ENCODE measurements around the gene SAMSN1. TPM values are rescaled to one million over a fixed set of nuclear protein-coding genes. Genes with fewer than 3 reads are reported as not detected.
A peak's percentile ranks its signal among the peaks of the same experiment; 100 is the strongest.

Gene SAMSN1
- total RNA-seq, 4 donors from 2014 or later: 1.1 to 6.1 (median 3.9) TPM

DNA sequence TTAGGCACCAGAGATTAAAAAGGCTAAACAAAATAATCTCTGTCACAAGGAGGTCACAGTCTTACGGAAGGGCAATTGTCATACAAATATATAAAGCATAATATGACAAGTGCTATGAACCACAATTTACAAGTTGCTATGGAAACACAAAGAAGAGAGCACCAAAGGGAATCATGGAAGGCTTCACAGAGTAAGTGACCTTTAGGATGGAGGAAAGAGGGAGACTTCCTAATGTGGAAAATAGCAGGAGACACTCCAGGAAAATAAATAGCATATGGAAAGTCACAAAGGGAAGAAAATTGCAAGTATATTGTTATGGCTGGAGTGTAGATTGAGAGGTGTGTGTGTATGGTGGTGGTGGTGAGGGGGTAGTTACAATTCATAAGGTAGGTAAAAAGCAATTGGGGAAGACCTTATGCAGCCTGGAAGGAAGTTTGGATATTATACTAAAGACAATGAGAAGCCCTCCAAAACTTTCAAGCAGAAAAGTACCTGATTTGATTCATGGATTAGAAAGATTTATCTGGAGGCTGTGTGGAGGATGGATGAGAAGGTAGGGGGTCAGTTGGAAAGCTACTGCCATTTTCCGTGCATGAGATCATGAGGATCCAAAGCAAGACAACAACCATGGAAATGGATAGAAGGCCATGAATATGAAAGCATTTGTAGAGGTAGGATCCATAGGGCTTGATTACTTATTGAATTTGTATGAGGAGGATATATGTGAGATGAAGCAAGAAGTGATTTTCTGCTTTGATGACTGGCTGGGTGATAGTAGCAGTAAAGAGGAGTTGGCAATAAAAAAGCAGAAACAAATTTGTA is 61.7 kb downstream of the SAMSN1 start:
- no peaks in the 10 kb centered on the region for H3K9me3 ChIP-seq
- H3K4me3 ChIP-seq: no peak overlapping the region
- intact Hi-C loops (cut with DNase I): no loop called here
- H3K27ac ChIP-seq: no peak overlapping the region
- DNase-seq: no peak
- no peaks in the 10 kb centered on the region for H3K27me3 ChIP-seq
- no peak for TF ChIP-seq POLR2A (IDR thresholded peaks at IDR 0.05)
- TF ChIP-seq, protein P1, sequence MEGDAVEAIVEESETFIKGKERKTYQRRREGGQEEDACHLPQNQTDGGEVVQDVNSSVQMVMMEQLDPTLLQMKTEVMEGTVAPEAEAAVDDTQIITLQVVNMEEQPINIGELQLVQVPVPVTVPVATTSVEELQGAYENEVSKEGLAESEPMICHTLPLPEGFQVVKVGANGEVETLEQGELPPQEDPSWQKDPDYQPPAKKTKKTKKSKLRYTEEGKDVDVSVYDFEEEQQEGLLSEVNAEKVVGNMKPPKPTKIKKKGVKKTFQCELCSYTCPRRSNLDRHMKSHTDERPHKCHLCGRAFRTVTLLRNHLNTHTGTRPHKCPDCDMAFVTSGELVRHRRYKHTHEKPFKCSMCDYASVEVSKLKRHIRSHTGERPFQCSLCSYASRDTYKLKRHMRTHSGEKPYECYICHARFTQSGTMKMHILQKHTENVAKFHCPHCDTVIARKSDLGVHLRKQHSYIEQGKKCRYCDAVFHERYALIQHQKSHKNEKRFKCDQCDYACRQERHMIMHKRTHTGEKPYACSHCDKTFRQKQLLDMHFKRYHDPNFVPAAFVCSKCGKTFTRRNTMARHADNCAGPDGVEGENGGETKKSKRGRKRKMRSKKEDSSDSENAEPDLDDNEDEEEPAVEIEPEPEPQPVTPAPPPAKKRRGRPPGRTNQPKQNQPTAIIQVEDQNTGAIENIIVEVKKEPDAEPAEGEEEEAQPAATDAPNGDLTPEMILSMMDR (IDR thresholded peaks at IDR 0.05): no peak
- 70 to 93% methylated on average over 2 of the region's 2 CpGs for WGBS, 2 donors
- H3K4me1 ChIP-seq: peaks cover 0 to 10% (median 0%) of the 10 kb centered on the region in 3 donors
- no peaks in the 10 kb centered on the region for H3K36me3 ChIP-seq

DNA sequence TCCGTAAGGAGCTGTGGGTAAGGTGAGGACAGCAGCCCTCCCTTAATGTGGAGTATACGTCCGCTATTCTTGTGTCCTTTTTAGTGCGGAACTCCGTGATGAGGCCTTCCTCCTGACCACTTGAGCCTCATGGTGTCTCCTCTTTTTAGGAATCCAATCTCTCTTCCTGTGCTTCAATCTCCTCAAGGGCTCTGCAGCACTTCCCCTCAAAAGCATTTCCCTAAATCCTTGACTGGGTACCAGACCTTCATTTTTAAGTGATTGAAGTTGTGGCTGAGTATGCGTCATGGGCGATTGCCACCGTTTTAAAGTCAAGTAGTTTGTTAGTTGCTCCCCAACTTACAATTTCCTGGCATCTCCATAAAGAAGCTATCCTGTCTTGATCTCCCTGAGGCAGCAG is 62.8 kb downstream of the SAMSN1 start:
- H3K9me3 ChIP-seq: no peaks in the 10 kb centered on the region
- H3K27ac ChIP-seq: no peak overlapping the region
- no peaks in the 10 kb centered on the region for H3K36me3 ChIP-seq
- no peaks in the 10 kb centered on the region for H3K27me3 ChIP-seq
- H3K4me1 ChIP-seq: peaks cover 0 to 10% (median 0%) of the 10 kb centered on the region in 3 donors
- intact Hi-C loops (cut with DNase I): no loop called here
- no peak for DNase-seq
- no peak overlapping the region for H3K4me3 ChIP-seq
- WGBS, 2 donors: 93% methylated on average over 8 of the region's 8 CpGs
- TF ChIP-seq POLR2A (IDR thresholded peaks at IDR 0.05): no peak
- TF ChIP-seq, protein P1 (IDR thresholded peaks at IDR 0.05): no peak

DNA sequence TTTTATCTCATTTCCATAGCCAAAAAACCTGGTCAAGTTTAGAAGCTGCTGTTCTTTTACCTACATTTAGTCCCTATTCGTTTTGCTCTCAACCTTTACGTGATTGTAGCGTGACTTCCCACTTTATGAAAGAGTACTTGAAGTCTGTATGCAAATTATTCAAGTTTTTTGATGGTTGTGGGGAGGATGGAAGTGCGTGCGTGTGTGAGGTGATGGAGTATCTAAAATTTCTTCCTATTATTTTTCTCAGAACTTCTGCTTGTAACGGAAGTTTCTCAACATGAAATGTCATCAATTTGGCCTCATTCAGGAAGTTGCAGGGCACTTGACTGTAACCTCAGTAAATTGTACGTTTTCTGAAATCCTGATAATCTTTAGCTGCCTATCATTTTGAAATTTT is 64.0 kb downstream of the SAMSN1 start:
- intact Hi-C loops (cut with DNase I): no loop called here
- 42 to 54% methylated on average over 7 of the region's 7 CpGs for WGBS, 2 donors
- DNase-seq: no peak
- TF ChIP-seq, protein P1 (IDR thresholded peaks at IDR 0.05): no peak
- no peak for TF ChIP-seq POLR2A (IDR thresholded peaks at IDR 0.05)
- Histone ChIP-seq H3K27me3 (no peaks in the 10 kb centered on the region), H3K9me3 (no peaks in the 10 kb centered on the region), H3K27ac (peak overlapping the region in 2 of 4 donors; percentile 5 to 40), H3K4me3 (no peak overlapping the region), H3K4me1 (peaks cover 0 to 10% (median 0%) of the 10 kb centered on the region in 3 donors), H3K36me3 (no peaks in the 10 kb centered on the region)

DNA sequence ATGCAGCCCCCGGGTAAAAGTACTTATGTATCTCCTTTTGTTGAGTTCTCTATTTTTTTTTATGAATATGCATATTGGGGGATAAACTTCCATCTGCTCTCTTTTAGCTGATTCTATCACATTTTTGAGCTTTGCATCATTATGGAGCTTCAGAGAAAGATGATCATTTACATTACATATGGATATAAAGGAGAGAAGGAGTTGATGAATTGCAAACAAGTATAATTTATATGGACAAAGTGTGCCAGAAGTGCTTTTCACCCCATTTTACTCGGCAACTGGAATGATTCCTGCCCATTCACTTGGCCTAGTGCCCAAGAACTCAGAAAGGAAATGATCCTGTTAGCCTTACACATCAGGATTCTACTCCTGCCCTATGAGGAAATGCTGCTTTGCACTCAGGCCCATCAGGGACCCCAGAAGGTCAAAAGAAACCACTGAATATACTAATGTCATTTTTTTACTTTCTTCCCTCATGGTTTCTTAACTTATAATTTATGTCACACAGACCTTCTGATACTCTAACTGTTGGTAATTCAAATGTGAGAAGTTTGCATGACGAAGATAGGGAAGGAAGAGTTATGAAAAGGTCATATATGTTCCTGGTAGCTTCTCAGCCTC is 65.6 kb downstream of the SAMSN1 start:
- TF ChIP-seq, protein P1 (IDR thresholded peaks at IDR 0.05): no peak
- TF ChIP-seq POLR2A (IDR thresholded peaks at IDR 0.05): no peak
- intact Hi-C loops (cut with DNase I): no loop called here
- Histone ChIP-seq H3K4me3 (no peak overlapping the region), H3K9me3 (no peaks in the 10 kb centered on the region), H3K27ac (no peak overlapping the region), H3K36me3 (no peaks in the 10 kb centered on the region), H3K27me3 (no peaks in the 10 kb centered on the region), H3K4me1 (peaks cover 0 to 10% (median 0%) of the 10 kb centered on the region in 3 donors)
- WGBS, 2 donors: 35 to 39% methylated on average over 3 of the region's 3 CpGs
- DNase-seq: no peak

DNA sequence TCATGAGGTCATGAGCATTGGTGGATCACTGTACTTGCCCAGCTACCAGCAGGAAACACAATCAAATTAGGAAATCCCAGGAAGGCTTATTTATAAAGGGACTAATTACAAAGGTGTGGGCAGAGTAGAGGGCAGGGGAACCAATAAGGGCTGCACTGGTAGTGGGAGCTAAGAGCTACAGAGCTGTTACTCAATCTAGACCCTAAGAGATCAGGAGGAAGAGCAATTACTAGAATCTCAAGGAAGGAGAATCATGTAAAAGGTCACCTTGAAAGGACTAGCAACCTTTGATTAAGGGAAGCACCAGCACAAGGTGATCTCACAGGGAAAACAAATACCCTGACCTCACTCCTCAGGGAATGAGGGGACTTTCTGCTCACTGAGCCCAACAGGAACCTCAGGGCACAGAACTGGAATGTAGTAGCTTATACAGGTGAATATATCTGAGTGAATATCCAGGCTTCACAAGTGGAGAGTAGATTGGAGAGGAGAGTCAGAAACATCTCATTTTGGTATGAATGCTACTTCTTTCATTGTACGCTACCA is 66.8 kb downstream of the SAMSN1 start:
- TF ChIP-seq, protein P1 (IDR thresholded peaks at IDR 0.05): no peak
- no peak for TF ChIP-seq POLR2A (IDR thresholded peaks at IDR 0.05)
- intact Hi-C loops (cut with DNase I): no loop called here
- Histone ChIP-seq H3K9me3 (no peaks in the 10 kb centered on the region), H3K27me3 (no peaks in the 10 kb centered on the region), H3K4me1 (peaks cover 0 to 10% (median 0%) of the 10 kb centered on the region in 3 donors), H3K4me3 (no peak overlapping the region), H3K36me3 (no peaks in the 10 kb centered on the region), H3K27ac (no peak overlapping the region)
- WGBS, 2 donors: 54 to 57% methylated on average over 1 of the region's 1 CpG
- no peak for DNase-seq

All from esophagus squamous epithelium (tissue), 5 donors.